ENCODE measurements around the gene SLC34A2.
"Not testable (repeated sequence)": the region's sequence is repeated elsewhere in the genome, so short reads cannot be mapped to it uniquely, and the experiment has no call there.

Gene SLC34A2, protein sequence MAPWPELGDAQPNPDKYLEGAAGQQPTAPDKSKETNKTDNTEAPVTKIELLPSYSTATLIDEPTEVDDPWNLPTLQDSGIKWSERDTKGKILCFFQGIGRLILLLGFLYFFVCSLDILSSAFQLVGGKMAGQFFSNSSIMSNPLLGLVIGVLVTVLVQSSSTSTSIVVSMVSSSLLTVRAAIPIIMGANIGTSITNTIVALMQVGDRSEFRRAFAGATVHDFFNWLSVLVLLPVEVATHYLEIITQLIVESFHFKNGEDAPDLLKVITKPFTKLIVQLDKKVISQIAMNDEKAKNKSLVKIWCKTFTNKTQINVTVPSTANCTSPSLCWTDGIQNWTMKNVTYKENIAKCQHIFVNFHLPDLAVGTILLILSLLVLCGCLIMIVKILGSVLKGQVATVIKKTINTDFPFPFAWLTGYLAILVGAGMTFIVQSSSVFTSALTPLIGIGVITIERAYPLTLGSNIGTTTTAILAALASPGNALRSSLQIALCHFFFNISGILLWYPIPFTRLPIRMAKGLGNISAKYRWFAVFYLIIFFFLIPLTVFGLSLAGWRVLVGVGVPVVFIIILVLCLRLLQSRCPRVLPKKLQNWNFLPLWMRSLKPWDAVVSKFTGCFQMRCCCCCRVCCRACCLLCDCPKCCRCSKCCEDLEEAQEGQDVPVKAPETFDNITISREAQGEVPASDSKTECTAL

DNA sequence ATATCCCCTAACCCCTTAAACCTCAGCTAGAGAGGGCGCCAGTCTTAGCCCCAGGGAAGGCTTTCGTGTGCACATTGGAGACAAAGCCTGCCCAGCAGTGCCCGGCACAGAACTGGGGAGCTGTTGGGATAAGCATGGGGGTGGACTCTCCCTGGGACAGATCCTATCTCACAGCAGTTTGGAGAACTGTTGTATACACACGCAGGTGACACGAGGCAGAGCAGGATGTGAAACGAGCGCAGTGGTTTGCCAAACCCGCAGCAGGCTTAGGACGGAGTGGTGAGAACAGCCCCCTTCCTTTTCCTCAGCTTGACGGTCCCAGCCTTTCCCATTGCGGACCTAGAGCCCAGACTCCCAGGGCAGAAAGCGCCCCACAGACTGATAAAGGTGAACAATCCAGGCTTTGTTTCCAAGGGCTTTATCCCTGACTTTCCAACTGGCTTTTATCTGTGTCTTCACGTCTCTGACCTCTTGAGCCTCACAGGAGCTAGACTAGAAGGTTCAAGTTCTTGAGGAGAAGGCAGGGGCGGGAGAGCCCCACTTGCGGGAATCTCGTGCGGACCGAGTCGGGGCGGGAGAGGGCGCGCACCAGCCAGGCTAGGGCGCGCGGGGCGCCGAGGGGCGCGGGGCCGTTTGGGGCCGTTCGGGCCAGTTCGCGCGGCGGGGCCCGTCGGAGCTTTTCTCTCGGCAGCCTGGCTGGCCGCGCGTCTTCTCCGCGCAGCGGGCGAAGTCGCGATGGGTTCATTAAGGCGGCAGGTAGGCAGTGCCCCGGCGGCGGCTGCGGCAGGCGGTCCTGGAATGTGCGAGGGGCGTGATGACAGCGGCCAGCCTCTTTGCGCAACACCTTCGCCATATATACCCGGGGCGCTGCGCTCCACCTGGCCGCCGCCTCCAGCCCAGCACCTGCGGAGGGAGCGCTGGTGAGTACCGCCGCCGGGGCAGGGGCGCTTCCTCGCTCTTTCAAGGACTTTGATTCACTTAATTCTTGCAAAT lies at the start of gene SLC34A2:
Gene SLC34A2 (plus strand): TSS at position 881 of the 993 bp plus-strand sequence. CDS start 6,650 bp downstream, outside the sequence.
- no peak within 1 kb of the TSS for H3K27ac ChIP-seq
- TF ChIP-seq, protein P1, sequence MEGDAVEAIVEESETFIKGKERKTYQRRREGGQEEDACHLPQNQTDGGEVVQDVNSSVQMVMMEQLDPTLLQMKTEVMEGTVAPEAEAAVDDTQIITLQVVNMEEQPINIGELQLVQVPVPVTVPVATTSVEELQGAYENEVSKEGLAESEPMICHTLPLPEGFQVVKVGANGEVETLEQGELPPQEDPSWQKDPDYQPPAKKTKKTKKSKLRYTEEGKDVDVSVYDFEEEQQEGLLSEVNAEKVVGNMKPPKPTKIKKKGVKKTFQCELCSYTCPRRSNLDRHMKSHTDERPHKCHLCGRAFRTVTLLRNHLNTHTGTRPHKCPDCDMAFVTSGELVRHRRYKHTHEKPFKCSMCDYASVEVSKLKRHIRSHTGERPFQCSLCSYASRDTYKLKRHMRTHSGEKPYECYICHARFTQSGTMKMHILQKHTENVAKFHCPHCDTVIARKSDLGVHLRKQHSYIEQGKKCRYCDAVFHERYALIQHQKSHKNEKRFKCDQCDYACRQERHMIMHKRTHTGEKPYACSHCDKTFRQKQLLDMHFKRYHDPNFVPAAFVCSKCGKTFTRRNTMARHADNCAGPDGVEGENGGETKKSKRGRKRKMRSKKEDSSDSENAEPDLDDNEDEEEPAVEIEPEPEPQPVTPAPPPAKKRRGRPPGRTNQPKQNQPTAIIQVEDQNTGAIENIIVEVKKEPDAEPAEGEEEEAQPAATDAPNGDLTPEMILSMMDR (IDR thresholded peaks at IDR 0.05), result no peak
- no peak for TF ChIP-seq ZFX (IDR thresholded peaks at IDR 0.05; ENCODE audit: borderline replicate concordance)

DNA sequence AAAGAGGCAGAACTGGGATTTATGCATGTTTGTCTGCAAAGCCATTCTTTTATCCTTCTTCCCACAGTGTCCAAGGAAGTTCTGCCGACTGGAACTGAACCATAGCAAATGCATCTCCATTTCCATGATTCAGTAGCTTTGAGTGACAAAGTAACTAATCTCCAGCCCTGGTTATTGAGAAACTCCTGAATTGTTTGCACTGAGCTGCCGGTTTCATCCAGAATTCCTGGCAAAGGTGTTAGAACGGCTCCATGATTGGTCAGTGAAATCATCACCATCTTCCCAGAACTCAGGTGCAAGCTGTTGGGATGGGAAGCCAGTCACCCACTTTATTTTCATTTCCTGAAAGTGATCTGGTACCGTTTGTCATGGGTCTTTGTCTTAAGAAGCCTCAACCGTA lies 47.0 kb upstream of the SLC34A2 start:
- TF ChIP-seq, protein P1 (IDR thresholded peaks at IDR 0.05), result no peak
- TF ChIP-seq ZFX (IDR thresholded peaks at IDR 0.05; ENCODE audit: borderline replicate concordance), result no peak
- no peak overlapping the region for H3K27ac ChIP-seq

DNA sequence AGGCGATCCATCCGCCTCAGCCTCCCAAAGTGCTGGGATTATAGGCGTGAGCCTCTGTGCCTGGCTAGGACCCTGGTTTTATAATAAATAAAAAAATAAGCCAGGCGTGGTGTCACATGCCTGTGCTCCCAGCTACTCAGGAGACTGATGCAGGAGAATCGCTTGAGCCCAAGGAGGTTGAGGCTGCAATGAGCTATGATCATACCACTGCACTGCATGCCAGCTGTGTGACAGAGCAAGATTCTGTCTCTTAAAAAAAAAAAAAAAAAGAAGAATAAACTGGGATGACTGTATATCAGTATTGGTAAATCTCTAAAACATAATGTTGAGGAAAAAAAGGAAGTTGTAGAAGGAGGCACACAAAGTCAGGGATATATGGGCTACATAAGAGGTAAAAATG lies 45.7 kb upstream of the SLC34A2 start:
- H3K27ac ChIP-seq, result no peak overlapping the region
- no peak for TF ChIP-seq ZFX (IDR thresholded peaks at IDR 0.05; ENCODE audit: borderline replicate concordance)
- TF ChIP-seq, protein P1 (IDR thresholded peaks at IDR 0.05), result no peak

DNA sequence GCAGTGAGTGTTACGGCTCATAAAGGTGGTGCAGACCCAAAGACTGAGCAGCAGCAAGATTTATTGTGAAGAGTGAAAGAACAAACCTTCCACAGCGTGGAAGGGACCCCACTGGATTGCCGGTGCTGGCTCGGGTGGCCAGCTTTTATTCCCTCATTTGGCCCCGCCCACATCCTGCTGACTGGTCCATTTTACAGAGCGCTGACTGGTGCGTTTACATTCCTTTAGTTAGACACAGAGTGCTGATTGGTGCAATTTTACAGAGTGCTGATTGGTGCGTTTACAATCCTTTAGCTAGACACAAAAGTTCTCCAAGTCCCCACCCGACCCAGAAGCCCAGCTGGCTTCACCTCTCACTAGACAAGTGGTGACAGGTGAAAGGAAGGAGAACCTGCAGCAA lies 42.0 kb upstream of the SLC34A2 start:
- not testable (repeated sequence) for H3K27ac ChIP-seq

DNA sequence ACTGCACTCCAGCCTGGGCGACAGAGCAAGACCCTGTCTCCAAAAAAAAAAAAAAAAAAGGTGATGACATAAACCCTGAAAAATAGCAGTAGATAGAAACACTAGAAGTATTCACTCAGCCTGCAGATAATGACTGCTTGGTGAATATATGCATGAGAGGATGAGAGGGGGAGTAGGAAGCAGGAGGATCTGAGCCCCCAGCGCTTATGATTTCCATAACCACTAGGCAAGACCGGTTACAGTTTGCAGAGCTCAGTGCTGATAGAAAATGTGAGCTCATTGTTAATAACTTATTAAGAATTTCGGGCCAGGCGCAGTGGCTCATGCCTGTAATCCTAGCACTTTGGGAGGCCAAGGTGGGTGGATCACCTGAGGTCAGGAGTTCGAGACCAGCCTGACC lies 40.8 kb upstream of the SLC34A2 start:
- no peak for TF ChIP-seq ZFX (IDR thresholded peaks at IDR 0.05; ENCODE audit: borderline replicate concordance)
- TF ChIP-seq, protein P1 (IDR thresholded peaks at IDR 0.05), result no peak
- no peak overlapping the region for H3K27ac ChIP-seq

DNA sequence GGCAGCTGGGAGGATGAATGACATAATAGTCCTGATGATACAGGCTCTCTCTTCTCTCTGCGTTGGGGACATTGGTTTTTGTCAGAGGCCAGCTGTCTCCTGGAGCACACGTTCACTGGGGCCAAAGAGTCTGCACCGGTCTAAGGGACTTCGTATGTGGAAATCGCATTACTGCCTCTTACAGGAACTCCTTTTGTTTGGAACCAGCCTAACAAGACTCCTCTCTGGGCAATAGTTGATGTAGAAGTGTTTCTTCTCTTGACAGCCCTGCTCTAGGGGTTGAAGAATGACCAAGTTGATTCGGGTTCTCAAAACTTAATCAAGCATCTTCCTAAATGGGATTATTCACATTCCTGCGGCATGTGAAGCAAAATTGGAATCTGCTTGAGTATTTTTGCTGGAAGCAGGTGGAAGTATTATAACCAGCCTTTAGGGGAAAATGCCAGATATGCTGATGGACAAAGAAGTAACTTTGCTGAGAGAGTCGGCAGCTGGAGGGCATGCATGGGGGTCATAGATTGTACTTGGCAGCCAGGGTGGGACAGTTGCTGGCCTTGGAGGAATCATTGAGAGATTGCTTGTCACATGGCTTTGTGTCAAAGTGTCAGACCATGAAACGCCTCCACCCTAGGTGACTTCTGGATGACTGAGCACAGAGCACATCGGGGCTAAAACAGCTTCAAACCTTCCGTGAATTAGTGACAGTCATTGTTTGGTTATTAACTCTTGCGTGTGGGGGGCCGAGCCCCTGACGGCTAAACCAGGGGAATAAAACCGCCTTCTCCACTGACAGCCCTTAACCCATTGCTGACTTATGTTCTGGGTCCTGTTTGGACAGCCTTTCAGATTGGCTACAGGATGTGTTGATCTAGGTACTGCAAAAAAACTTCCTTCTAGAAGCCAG lies 34.4 kb upstream of the SLC34A2 start:
- no peak overlapping the region for H3K27ac ChIP-seq
- TF ChIP-seq, protein P1 (IDR thresholded peaks at IDR 0.05), result no peak
- TF ChIP-seq ZFX (IDR thresholded peaks at IDR 0.05; ENCODE audit: borderline replicate concordance), result no peak
